KOPT-K1 (cell line): ENCODE data around the gene SP6.

ENCODE experiments used
- H3K27ac ChIP-seq: fragments of 200-600 bp; sonication (generic); 2 replicates; pipeline ENCODE4 v1.5.1; 2016; ENCODE audit warnings: antibody characterized with exemption, mild to moderate bottlenecking, low read depth, low read length; ENCODE audit not compliant: poor library complexity, severe bottlenecking
- H3K36me3 ChIP-seq: fragments of 200-600 bp; sonication (generic); 2 replicates; pipeline ENCODE4 v1.5.1; 2017; ENCODE audit warnings: antibody characterized with exemption, mild to moderate bottlenecking, low read length, moderate library complexity; ENCODE audit not compliant: insufficient read depth
- H3K9me3 ChIP-seq: fragments of 200-600 bp; sonication (generic); 2 replicates; pipeline ENCODE4 v1.5.1; 2017; ENCODE audit warnings: antibody characterized with exemption, low read length, mild to moderate bottlenecking; ENCODE audit not compliant: insufficient read depth, poor library complexity, severe bottlenecking

The SP6 gene

DNA sequence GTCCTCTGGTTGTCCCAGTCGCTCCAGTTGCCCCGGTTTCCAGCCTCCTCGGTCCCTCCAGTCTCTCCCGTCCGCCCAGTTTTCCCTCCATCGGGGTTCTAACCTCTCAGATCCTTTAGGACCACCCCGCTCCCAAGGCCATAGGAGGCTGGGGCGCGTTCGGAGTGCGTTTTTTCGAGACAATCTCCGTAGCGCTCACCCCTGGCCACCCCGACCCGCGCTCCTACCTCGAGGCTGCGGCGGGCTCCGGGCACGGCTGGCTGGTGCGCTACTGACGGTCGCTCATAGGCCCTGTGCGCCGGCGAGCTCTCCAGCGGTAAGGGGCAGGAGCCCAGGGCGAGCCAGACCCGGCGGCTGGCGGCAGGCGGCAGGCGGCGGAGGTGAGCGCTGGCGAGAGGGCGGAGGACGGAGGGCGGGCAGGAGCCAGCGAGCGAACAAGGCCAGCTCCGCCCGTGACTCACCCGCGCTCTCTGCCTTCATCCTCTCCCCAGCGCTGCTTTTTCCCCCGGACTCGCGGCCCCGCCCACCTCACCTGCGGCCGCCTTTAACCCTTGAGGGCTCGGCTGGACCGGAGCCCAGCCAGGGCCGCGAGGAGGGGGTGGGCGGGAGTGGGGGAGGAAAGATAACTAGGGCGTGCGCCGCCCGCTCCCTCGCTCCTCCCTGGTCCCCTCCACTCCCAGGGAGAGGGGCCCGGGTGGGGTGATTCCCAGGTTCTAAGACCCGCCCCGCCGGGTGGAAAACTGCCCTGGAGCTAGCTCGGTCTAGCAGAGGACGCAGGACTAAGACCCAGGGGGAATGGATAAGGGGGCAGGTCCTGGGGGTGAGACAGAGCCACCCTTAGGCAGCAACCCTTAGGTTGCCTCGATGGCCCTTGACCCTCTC lies at the start of gene SP6:
SP6 (minus strand) TSS at position 472 of the 882 bp plus-strand sequence. CDS start 2,734 bp downstream, outside the sequence.
- Histone ChIP-seq H3K9me3 (no peaks in the 10 kb centered on the region), H3K27ac (no peak within 1 kb of the TSS)

DNA sequence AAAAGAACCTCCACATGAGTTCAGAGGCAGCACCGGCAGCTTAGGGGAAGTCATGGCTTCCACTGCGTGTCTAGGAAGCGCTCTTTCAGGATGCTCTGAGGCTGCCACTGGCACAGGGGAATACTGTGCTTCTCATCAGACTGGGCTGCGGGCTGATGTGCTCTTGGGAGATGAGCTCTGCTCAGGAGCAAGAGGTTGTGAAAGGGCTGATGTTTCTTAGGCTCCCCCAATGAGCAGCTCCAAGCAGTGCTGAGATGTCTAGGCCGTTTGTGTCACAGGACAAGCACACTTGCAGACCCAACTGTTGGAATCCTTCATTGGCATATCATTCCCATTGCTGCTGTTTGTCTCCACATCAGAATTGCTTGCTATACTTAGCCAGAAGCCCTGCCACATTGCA lies 48.7 kb upstream of the SP6 start:
- H3K9me3 ChIP-seq, result no peaks in the 10 kb centered on the region
- H3K36me3 ChIP-seq, result peaks cover 40% of the 10 kb centered on the region
- peak overlapping the region; percentile 36 for H3K27ac ChIP-seq

More for the DNA sequence above, at the start of gene SP6:
- no peaks in the 10 kb centered on the region for H3K36me3 ChIP-seq

DNA sequence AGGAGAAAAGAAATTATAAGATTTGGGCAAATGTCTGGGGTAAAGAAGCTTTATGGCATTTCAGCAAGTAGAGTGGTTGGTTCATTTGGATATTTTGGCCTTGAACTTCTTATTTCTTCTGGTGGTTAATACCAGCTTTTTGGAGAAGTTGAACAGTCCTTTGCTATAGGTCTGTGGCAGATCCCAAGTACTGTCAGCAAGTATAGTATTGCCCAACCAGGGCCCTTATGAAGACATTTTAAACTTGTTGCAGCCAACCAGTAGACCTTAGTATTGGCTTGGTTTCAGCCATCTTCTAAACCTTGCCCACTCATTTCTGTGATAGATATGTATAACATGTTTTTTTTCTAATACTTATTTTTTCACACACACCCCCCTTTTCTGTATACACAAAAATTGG lies 47.3 kb upstream of the SP6 start:
- Histone ChIP-seq H3K27ac (no peak overlapping the region), H3K36me3 (peaks cover 40% of the 10 kb centered on the region), H3K9me3 (no peaks in the 10 kb centered on the region)

DNA sequence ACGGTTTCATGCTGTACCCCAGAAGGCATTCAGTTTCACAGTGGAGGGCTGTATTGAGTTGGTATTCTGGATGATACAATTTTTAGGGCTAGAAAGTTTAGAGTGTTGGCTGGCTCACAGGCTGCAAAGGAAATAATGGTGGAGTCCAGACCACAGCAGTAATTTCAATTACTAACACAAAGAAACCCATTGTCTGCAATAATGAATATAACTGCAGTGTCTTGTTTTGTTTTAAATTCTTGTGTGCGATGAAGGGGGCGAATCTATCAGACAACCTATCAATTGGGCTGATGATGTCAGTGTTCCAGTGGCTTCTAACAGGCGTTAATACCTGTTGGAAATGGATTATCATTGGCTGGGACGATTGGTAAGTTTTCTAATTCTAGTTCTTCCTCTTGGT lies 46.6 kb upstream of the SP6 start:
- H3K27ac ChIP-seq, result peak overlapping the region; percentile 88
- no peaks in the 10 kb centered on the region for H3K9me3 ChIP-seq
- peaks cover 40% of the 10 kb centered on the region for H3K36me3 ChIP-seq

DNA sequence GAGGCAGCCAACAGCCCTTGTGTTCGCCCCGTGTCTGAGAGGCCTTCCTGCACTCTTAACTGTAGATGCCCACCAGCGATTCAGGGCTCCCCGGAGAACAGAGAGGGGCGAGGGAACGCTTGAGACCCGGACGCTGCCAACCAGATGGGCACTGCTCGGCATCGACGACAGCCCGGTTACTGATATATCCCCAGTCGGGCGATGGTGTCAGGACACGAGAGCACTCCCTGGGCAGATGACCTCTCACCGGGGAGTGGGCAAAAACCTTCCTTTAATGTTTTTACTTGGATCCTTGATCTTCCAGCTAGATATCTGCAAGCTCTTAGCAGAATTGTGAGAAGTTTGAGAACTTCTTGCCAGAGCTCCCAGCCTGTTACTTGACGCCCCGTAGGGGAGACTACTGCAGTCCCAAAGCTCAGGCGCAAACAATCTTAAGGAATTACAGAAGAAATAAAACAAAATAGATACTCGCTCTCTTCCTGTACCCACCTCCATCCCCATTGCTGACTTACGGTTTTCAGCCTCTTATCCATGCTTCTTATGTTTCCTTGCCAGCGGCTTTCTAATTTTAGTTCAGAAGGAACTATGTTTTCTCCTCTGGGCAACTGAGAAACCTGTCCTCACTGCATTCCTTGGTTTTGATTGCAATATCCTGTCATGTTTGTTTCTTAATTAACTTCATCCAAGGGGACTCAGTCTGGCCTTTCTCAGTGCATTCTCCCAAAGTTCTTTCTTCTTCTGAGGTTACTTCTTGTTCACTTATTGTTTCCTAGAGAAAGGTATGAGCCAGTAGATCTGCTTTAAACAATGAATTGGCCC lies 45.9 kb upstream of the SP6 start:
- no peaks in the 10 kb centered on the region for H3K9me3 ChIP-seq
- peaks cover 35% of the 10 kb centered on the region for H3K36me3 ChIP-seq
- peak overlapping the region; percentile 88 for H3K27ac ChIP-seq

DNA sequence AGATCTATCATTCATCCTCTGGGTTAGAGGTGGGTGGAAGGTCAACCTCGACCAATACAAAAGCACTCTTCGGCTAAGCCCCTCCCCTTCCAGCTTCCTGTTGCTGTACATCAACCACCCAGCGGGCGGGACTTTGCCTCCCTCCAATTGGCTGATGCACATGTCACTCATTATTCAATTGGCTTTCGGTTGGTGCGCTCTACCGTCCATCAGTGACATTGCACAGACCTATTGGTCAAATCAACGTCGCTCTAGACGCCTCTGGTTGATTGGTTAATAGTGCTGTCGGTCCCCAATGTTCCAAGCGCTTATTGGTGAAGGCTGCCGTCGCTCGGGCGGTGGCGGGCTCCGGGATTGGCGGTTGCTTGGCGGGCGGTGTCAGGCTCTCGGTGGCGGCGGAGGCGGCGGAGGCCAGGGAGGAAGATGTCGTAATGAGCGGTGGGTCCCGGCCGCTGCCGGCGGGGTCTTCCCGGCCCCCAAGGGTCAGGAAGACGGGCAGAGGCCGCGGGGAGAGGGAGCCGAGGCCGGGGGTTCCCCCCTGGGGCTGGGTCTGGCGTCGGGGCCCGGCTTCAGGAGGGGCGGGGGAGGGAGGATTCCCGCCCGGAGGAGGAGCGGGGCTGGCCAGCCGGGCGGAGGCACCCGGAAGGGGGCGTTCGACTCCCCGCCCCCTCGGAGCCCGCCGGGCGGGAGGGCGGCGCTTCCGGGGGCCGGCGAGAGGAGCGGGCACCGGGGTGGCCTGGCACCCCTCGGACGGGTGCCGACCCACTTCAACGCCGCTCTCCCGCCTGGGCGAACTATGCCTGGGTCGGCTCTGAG lies 45.1 kb upstream of the SP6 start, which contains the start of gene SP2:
SP2 (plus strand) TSS at position 381 of the 816 bp plus-strand sequence; CDS start at position 432, 51 bp downstream.
- H3K27ac ChIP-seq, result peak within 1 kb of the TSS; percentile 88
- H3K9me3 ChIP-seq, result no peaks in the 10 kb centered on the region
- peaks cover 31% of the 10 kb centered on the region for H3K36me3 ChIP-seq

DNA sequence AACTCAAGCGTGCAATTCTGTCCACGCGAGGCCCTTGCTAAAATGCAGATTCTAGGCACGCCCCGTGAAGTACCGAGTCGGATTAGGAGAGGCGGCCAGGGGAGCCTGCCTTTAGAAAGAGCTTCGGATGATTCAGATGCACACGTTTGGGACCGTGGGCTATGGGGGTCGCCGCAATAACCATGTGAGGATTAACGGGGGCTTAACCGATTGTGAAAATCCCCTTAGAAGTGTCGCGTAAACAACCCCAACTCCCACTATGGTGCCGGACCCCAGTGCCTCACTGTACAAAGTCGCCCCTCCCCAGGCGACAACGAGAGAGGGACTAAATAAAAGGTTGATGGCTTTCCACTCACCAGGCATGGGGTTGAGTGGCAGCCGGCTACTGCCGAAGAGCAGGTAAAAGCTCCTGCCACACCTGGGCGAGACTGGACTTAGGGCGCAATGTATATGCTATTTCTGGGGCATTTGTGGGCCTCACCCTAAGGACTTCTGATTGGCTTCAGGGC lies 44.4 kb upstream of the SP6 start:
- Histone ChIP-seq H3K9me3 (no peaks in the 10 kb centered on the region), H3K27ac (peak overlapping the region; percentile 72), H3K36me3 (peaks cover 25% of the 10 kb centered on the region)

DNA sequence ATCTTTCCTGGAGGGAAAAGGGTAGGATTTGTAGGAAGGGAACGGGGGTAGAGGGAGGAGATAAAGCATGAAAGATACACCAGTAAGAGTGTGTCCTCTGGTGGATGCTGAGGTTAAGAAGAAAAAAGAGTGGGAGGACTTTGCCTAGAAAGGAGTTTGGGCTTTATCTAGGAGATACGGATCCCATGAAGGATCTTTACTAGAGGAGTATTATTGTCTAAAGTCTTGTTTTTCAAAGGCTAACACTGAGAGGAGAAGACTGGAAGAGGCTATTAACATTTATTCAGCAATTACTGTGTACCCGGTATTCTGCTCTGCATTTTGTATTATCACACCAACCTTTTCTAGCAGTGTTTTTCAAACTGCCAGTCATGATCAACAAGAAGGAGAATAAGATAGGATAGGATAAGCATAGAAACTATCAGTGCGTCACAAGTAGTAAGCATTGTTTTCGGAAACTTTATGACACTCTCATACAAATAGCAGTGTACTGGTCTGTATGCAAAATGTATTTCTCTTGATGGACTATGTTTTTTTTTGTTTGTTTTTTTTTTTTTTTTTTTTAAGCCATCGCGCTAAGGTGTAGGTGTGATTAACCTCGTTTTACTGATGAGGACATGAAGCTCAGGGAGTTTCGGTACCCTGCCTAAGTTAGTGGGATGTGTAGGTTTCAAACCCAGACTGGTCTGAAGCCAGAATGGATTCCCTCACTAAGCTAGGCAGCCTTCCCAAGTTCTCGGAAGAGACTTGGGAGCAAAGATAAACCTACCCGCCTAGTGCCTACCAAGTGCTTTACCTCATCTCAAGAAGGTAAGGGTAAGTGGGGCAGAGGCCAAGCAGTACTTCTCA lies 43.8 kb upstream of the SP6 start:
- peaks cover 18% of the 10 kb centered on the region for H3K36me3 ChIP-seq
- H3K9me3 ChIP-seq, result no peaks in the 10 kb centered on the region
- peak overlapping the region; percentile 72 for H3K27ac ChIP-seq

DNA sequence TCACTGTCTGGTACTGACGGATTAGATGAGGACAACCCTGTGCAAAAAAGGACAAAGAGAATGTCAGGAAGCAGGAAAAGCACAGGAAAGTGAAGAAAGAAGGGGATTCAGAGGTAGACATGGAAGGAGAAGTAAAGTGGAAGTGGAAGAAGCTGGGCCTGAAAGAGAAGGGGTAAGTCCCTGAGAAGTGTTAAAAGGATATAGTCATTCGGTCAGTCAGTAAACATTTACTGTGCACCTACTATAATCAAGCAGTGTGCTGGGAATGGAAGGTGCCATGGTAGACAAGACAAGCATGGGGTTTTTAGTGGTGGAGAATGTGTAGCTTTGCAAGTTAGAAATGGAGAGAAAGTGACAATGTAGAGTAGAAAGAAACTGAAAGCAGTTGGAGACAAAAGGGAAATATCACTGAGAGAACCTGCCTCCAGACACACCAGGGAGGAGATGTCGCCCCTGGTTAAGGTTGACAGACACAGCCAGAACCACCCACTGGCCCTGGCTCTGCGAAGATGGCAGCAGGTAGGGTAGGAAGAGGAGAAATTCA lies 40.7 kb upstream of the SP6 start:
- H3K27ac ChIP-seq, result no peak overlapping the region
- H3K36me3 ChIP-seq, result no peaks in the 10 kb centered on the region
- H3K9me3 ChIP-seq, result no peaks in the 10 kb centered on the region

DNA sequence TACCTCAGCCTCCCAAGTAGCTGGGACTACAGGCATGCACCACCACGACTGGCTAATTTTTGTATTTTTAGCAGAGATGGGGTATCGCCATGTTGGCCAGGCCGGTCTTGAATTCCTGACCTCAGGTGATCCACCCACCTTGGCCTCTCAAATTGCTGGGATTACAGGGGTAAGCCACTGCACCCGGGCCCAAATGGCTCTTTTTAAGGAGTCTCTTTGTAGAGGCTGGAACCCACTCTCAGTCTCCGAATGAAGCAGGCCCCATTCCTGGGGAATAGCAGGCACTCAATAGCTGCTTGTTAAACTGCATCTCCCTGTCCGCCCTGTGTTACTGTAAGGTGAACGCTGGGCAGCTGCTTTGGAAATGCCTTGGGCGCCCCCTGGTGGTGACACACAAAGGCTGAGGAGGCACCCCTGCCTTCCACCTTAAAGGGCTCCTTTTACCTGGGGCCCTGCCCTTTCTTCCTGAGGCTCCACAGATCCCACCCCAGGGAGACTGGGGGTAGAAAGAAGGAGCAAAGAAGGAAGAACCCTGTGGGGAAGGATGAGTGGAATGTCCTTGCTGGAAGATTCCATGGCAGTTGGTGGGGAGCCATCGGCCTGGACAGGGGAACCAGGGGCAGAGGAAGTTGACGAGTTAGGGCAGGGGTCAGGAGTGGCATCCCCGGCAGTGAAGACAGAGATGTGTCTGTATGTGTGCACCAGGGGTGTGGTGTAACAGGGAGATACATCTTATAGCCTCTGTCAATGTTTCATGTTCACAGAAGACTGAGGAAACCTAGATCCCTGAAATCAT lies 39.0 kb upstream of the SP6 start:
- H3K9me3 ChIP-seq, result no peaks in the 10 kb centered on the region
- H3K27ac ChIP-seq, result no peak overlapping the region
- H3K36me3 ChIP-seq, result no peaks in the 10 kb centered on the region

DNA sequence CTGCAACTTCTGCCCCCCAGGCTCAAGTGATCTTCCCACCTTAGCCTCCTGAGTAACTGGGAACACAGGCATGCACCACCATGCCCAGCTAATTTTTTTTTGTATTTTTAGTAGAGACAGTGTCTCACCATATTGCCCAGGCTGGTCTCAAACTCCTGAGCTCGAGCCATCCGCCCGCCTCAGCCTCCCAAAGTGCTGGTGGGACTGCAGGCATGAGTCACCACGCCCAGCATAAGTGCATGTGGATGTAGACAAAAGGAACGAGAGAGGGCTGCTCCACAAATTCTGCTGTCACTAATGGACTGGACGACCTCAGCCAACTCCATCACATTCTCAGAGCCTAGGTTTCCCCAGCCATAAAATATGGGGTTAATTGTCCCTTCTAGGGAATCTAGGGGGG lies 37.3 kb upstream of the SP6 start:
- Histone ChIP-seq H3K36me3 (no peaks in the 10 kb centered on the region), H3K27ac (no peak overlapping the region), H3K9me3 (no peaks in the 10 kb centered on the region)

DNA sequence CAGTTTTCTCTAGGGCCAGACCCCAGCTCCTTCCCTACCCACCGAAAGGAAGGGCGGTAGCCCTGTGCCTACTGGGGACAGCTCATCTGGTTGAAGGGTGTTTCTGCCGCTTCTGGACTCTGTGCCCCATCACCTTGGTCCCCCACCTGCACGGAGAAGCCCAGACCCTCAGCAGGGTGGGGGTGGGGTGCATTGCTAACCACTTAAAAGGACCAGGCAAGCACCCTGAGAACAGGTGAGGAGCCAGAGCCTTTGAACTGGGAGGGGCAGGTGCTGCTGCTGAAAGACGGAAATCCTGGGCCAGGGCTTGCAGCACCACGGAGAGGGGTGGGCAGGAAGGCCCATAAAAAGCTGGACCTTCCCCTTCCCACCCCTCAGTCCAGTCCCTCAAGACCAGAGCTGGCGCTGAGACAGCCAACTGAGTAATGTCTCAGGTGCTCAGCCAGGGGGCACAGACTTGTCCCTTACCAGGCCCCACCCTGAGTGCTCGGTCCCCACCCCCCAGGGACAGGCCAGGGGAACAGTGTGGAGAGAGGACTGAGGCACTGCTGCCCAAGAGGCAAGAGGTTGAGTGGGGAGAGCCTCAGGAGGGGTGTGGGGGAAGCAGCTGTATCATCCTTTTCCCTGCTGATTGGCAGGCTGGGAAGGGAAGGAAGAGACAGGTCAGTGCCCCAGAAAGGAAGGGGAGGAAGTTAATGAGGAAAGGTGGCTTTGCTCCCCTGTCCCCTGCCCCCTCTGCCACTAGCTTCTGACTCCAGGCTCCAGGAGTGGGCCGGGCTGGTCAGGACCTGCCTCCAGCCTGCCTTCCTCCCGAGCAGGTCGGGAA lies 34.2 kb upstream of the SP6 start:
- Histone ChIP-seq H3K27ac (no peak overlapping the region), H3K9me3 (no peaks in the 10 kb centered on the region)

More for the DNA sequence above, 34.2 kb upstream of the SP6 start:
- H3K36me3 ChIP-seq, result no peaks in the 10 kb centered on the region
